ENCODE data around the gene CYB5R2.
"Not testable (repeated sequence)": the region's sequence is repeated elsewhere in the genome, so short reads cannot be mapped to it uniquely, and the experiment has no call there.

Gene CYB5R2

GRCh38 chr11:7668464-7668863 is 4.8 kb downstream of the CYB5R2 start:
- DNase-seq, result no peak

- no peak for DNase-seq
Measured at GRCh38 chr11:7667460-7667859, 5.8 kb downstream of the CYB5R2 start.

GRCh38 chr11:7666292-7666866 is 6.9 kb downstream of the CYB5R2 start:
- no peak for DNase-seq

GRCh38 chr11:7665473-7666291 is 7.6 kb downstream of the CYB5R2 start:
- DNase-seq, result peak; percentile 63 to 66

- no peak for DNase-seq
Measured at GRCh38 chr11:7664867-7665266, 8.4 kb downstream of the CYB5R2 start.

GRCh38 chr11:7663531-7663930 is 9.8 kb downstream of the CYB5R2 start:
- DNase-seq, result not testable (repeated sequence)

GRCh38 chr11:7657306-7658025 is 15.8 kb downstream of the CYB5R2 start:
- peak in 1 of 2 donors; percentile 35 for DNase-seq

GRCh38 chr11:7656704-7657103 is 16.6 kb downstream of the CYB5R2 start:
- no peak for DNase-seq

GRCh38 chr11:7655253-7656217 is 17.8 kb downstream of the CYB5R2 start:
- DNase-seq, result no peak

- DNase-seq, result no peak
Measured at GRCh38 chr11:7654195-7654705, 19.1 kb downstream of the CYB5R2 start.

- no peak for DNase-seq
Measured at GRCh38 chr11:7651700-7652099, 21.6 kb downstream of the CYB5R2 start.

GRCh38 chr11:7651140-7651551 is 22.2 kb downstream of the CYB5R2 start:
- no peak for DNase-seq

GRCh38 chr11:7648264-7648663 is 25.0 kb downstream of the CYB5R2 start:
- no peak for DNase-seq

GRCh38 chr11:7646866-7647265 is 26.4 kb downstream of the CYB5R2 start:
- DNase-seq, result no peak

GRCh38 chr11:7645206-7645605 is 28.1 kb downstream of the CYB5R2 start:
- DNase-seq, result no peak

GRCh38 chr11:7643314-7643713 is 30.0 kb downstream of the CYB5R2 start:
- DNase-seq, result no peak

- DNase-seq, result no peak
Measured at GRCh38 chr11:7642747-7643146, 30.6 kb downstream of the CYB5R2 start.

- no peak for DNase-seq
Measured at GRCh38 chr11:7640816-7641215, 32.5 kb downstream of the CYB5R2 start.

GRCh38 chr11:7639643-7640025 is 33.7 kb downstream of the CYB5R2 start:
- no peak for DNase-seq

- DNase-seq, result no peak
Measured at GRCh38 chr11:7638710-7639642, 34.3 kb downstream of the CYB5R2 start.

GRCh38 chr11:7637447-7638157 is 35.7 kb downstream of the CYB5R2 start:
- DNase-seq, result no peak
